ENCODE results near the gene ZNF524. TPM values are rescaled to one million over a fixed set of nuclear protein-coding genes. Genes with fewer than 3 reads are reported as not detected.

The ZNF524 gene
- total RNA-seq, 1 experiment from 2014 or later = 26.4 TPM

GRCh38 chr19:55591555-55591954 lies 8.5 kb upstream of the ZNF524 start:
- DNase-seq (ENCODE audit: low read depth, low spot score) (no peak), ATAC-seq (peak; percentile 16; the same call in 1 of the 2 replicates)
- Histone ChIP-seq H3K9me3 (ENCODE audit: control insufficient read depth, insufficient read depth, low read depth, low read length) (no peaks in the 10 kb centered on the region), H3K27ac (ENCODE audit: low read length) (no peak overlapping the region), H3K27me3 (ENCODE audit: control insufficient read depth, insufficient read depth, low read length) (no peaks in the 10 kb centered on the region), H3K36me3 (ENCODE audit: control insufficient read depth, insufficient read depth, low read length) (no peaks in the 10 kb centered on the region; the same call in 1 of the 2 replicates), H3K4me3 (ENCODE audit: low read depth in 2 of 2, low read length in 2 of 2) (no peak overlapping the region), H3K4me1 (ENCODE audit: control insufficient read depth, insufficient read depth, low read length) (0 out of 2 replicates have a peak, but pooled peaks cover 3% of the 10 kb centered on the region)
- in situ Hi-C loops (cut with HindIII; ENCODE audit: low pct_unique_long_range_greater_than_20kb, low sequenced_read_pairs) = no loop called here
- POLR2A ChIA-PET = no interaction called here
- intact Hi-C loops (cut with micrococcal nuclease; ENCODE audit: unreplicated experiment) = no loop called here
- BruUV-seq (replicated peaks) = no TSS peak
- CTCF ChIA-PET = no interaction called here
- no peak for TF ChIP-seq REST (IDR thresholded peaks at IDR 0.05; ENCODE audit: insufficient read depth in 1 of 2, low read depth in 2 of 2, low read length in 1 of 2)
- no peak for TF ChIP-seq TCF7L2 (IDR thresholded peaks at IDR 0.05; ENCODE audit: low read depth, low read length)
- TF ChIP-seq POLR2AphosphoS5 (IDR thresholded peaks at IDR 0.05; ENCODE audit: low read depth, low read length) = 0 out of 2 replicates have a peak, but pooled peaks have one; percentile 16
- TF ChIP-seq CTCF (IDR thresholded peaks at IDR 0.05) = no peak
- TF ChIP-seq SIN3A (IDR thresholded peaks at IDR 0.05; ENCODE audit: borderline replicate concordance, insufficient read depth, low read depth, low read length) = no peak

- DNase-seq (ENCODE audit: low read depth, low spot score) (no peak), ATAC-seq (no peak)
- Histone ChIP-seq H3K27me3 (ENCODE audit: control insufficient read depth, insufficient read depth, low read length) (no peaks in the 10 kb centered on the region), H3K36me3 (ENCODE audit: control insufficient read depth, insufficient read depth, low read length) (no peaks in the 10 kb centered on the region; the same call in 1 of the 2 replicates), H3K9me3 (ENCODE audit: control insufficient read depth, insufficient read depth, low read depth, low read length) (no peaks in the 10 kb centered on the region), H3K4me1 (ENCODE audit: control insufficient read depth, insufficient read depth, low read length) (no peaks in the 10 kb centered on the region), H3K4me3 (ENCODE audit: low read depth in 2 of 2, low read length in 2 of 2) (no peak overlapping the region), H3K27ac (ENCODE audit: low read length) (no peak overlapping the region)
- BruUV-seq (replicated peaks) = no TSS peak
- in situ Hi-C loops (cut with HindIII; ENCODE audit: low pct_unique_long_range_greater_than_20kb, low sequenced_read_pairs) = no loop called here
- intact Hi-C loops (cut with micrococcal nuclease; ENCODE audit: unreplicated experiment) = no loop called here
- POLR2A ChIA-PET = no interaction called here
- no peak for TF ChIP-seq REST (IDR thresholded peaks at IDR 0.05; ENCODE audit: insufficient read depth in 1 of 2, low read depth in 2 of 2, low read length in 1 of 2)
- no peak for TF ChIP-seq TCF7L2 (IDR thresholded peaks at IDR 0.05; ENCODE audit: low read depth, low read length)
- TF ChIP-seq POLR2AphosphoS5 (IDR thresholded peaks at IDR 0.05; ENCODE audit: low read depth, low read length) = no peak
- TF ChIP-seq CTCF (IDR thresholded peaks at IDR 0.05) = no peak
- TF ChIP-seq SIN3A (IDR thresholded peaks at IDR 0.05; ENCODE audit: borderline replicate concordance, insufficient read depth, low read depth, low read length) = no peak
- CTCF ChIA-PET = no interaction called here
Measured at GRCh38 chr19:55592391-55593090, 7.5 kb upstream of the ZNF524 start.

All from Panc1 (cell line).